GM21390 (cell line): ENCODE data around the gene FNDC3B.
A peak's percentile ranks its signal among the peaks of the same experiment; 100 is the strongest.

Experiments used
- ATAC-seq: cut with Tn5 transposase; IDR thresholded peaks from one replicate; pipeline ENCODE4 v1.9.1; 2021; ENCODE audit not compliant: unreplicated experiment

Gene FNDC3B

DNA sequence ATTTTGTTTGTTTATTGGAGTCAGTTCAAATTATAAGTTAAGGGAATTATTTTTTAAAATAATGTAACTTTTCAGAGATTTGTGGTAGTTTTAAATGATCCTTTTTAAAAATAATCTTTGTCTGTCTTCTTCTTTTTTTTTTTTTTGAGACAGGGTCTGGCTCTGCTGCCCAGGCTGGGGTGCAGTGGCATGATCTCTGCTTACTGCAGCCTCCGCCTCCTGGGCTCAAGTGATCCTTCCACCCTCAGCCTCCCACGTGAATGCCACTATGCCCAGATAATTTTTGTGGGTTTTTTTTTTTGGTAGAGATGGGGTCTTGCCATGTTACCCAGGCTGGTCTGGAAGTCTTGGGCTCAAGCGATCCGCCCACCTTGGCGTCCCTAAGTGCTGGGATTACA is 12.6 kb downstream of the FNDC3B start:
- no peak for ATAC-seq

DNA sequence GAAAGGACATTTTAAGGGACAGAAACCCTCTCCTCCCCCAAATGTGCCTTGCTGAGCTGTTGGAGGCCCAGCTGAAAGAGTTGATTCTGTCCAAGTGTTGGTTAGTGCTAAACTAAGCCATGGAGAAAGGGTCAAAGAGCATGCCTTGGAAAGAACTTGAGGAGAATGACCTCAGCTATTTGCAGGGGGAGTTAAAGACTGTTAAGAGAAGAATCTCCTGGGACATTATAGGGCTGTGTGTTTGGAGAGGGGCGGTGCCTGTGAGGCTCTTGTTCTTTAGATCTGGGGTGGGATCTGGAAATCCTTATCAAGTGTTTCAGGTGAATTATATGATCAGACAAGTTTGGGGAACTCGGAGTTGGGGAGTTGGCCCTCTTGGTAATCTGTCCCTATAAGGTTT is 13.0 kb downstream of the FNDC3B start:
- no peak for ATAC-seq

DNA sequence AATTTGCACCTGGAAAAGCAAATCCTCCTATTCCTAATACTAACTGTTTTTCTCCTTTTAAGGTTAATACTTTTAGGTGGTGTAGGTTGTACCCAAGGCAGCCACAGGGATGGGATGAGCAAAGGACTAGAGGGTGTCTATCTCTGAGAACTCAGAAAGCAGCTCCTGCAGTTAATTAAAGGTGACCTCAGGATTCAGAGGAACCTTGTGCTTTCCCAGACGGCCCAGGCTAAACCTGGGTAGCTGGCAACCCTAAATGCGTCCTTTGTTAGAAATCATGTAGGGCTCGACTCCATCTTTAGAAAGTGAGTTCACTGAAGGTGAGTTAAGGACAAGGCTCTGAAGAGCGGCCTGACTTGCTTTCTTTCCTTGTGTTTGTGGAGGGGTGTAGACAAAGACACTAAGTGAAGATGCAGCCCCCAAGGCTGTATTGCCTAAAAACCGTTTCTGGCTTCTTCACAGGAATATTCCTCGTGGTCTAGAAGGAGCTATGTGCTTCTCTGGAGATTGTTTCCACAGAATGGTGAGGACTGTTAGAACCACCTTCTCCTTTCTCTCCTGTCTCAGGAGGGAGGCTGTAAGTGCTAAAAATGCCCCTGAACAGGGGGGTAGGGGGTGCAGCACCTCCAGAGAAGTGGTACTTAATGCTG is 14.9 kb downstream of the FNDC3B start:
- no peak for ATAC-seq

DNA sequence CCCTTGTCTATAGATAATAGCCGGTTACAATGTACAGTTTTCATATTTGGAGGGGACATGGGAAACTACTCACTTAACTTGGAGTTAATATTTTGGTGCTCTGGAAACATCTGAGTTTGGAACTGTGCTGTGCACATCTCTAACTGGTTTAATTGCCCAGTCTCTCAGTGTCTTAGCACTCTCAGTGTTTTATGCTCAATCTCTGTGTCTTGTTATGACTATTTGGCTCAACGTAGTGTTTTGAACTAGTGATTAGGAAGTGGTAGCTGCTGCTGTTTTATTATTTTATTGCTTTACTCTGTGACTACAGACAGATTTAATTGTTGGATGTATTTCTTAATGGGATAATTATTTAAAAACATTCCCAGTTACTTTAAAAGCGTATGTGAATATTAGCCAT is 17.0 kb downstream of the FNDC3B start:
- no peak for ATAC-seq

DNA sequence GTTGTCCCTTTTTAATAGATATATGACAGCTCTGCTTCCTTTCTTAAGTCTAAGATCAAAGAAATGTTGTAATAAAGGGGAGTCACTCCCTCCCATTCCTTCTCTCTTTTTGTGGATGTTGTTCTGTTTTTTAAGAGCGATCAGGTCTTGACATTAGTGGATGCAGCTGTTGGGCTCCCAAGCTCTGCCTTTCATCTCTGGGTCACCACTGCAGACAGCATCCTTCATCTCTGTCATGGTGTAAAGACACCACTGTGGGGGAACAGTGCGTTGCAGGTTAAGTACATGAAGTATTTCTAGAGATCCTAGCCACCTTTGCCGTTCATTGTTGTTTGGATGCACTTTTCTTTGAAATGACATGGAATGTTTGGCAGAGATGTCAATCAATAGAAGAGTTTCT is 17.7 kb downstream of the FNDC3B start:
- ATAC-seq = no peak

DNA sequence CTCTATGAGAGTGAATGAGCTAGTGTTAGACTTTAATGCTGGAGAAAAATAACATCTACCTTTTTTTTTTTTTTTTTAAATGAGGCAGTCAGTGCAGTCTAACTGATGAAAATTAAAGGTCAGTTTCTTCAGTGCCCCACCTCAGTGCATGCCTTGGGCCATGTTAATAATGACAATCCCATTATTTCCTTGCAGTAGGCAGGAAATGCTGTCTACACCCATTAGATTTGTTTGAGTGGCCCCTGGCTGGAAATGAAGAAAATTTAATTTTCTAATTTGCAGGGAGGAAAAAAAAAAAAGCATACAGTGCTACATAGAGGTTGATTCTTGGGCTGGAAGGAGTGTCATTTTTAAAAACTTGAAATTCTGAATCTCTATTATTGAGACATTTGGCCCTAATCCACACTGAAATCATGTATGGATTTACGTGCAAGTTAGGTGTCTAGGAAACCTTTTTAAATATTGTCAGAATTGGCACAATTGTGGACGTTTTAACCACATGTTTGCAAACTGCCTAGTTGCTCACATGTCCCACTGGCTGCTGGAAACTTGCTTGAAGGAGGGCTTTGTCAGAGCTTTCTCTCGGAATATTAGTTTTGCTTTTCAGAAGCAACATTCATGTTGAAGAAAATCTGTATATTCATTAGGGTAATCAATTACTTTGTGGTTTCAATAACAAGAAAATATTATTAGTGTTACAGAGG is 18.4 kb downstream of the FNDC3B start:
- ATAC-seq = no peak

DNA sequence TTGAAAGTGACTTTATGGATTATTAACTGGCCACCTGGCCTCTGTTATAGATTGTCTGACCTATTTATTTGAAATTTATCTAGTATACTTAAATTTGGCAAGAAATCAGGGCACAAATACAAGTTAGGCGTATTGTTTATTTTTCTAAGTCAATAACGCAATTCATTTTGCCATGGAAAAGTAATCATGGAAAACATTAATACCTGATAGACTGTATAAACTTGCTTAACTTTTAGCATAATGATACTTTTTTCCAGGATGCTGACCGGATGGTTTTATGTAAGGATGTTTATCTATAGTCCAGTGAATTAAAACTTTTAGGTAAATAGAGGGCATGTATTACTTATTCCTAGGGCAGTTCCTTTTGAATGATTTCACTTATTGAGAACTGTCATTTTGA is 20.2 kb downstream of the FNDC3B start:
- ATAC-seq = no peak

DNA sequence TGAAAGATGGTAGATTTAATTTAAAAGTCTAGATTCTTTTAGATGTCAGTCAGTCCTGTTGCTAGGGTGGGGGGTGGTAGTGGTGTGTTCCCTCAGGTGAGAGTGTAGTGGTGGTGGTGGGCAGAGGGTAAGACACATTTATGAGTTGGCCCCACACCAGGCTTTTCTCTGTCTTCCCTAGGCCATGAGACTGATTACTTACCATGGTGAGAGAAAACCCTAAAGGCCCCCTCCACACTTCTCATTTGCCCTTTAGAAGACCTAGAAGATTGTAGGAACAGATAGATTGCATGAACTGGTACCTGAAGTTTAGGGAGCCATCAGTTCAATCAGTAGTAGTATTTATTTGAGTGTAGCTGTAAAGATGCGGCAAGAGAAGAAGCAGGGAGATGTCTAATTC is 20.9 kb downstream of the FNDC3B start:
- ATAC-seq = no peak

DNA sequence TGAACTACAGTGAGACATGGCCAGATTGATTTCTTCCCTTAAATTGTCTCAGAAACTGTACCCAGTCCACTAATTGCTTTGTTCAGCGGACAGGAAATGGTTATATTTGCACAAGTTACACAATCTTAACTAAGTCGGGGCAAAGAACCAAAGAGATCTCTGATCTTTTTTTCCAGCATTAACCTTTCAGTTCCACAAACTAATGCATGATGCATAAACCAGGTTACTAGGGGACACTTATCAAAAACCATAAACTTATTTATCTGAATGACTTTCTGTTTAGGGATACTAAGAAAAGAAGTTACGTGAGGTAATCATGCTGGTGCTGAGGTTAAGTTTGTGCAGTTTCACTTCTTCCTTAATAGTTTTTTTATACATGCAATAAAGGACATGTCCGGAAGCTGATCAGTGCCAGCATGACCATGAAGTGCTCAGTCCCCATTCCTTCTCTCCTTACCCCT is 22.4 kb downstream of the FNDC3B start:
- peak; percentile 87 for ATAC-seq

DNA sequence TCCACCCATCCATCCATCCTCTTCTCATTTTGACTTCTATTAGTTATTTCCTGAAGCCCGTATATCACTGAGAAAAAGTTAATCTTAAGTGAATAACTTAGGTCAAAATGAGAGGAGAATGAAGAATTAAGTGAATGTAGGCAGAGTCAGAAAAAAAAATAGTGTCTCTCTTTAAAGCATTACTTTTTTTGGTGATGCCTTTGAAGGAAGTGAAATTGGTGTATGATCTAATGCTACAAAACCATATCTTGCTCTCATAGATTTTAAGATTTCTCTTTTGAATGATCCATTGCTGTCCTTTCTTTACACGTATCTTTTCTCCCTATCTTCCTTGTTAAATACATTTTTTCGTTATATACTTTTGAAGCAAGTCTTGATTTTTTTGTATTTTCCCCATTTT is 23.4 kb downstream of the FNDC3B start:
- ATAC-seq = no peak

DNA sequence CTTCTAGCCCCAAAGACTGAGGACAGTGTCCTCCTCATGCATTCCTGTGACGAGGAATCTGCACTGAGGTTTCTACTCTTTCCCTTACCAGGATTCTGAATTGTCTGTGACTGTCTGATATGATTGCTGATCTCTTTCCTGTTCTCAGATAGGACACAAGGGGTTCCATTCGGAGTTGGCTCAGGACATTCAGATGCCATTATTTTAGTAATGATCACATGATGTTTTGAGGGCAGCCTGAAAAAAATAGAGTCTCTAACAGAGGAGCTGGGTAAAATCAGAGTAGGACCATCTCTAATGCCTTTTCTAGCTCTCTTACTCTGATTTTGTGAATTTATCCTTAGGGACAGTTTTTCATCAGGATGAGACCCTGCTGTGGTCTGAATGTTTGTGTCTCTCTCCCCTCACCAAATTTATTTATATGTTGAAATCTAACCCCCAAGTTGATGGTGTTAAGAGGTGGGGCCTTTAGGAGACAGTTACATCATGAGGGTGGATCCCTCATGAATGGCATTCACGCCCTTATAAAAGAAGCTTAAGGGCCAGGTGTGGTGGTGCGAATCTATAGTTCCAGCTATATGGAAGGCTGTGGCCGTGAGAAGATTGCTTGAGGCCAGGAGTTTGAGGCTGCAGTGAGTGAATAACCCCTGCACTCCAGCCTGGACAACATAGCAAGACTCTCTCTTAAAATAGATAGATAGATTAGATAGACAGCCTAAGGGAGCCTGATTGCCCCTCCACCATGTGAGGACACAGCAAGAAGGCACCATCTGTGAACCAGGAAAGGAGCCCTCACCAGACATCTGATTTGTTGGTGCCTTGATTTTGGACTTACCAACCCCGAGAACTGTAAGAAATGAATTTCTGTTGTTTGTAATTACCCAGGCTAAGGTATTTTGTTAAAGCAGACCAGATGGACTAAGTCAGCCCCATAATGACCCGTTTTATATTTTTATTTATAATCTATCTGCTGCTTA is 24.4 kb downstream of the FNDC3B start:
- ATAC-seq = no peak

DNA sequence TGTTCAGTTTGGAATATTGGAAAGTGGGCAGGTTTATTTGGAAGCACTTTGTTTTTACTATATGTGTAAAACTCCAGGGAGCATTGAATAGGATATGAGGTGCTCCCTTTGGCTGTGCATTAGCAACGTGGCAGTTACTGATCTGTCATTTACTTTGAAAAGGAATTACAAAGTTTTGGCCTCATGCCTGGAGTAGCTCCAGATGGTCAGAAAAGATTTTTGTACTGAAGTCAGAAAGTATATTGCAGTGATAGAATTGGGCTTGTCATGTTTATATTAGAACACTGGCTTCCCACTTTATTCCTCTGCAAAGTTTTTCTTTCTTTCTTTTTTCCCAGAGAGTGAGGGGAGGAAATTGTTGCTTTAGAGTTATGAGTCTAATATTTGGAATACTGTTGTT is 26.1 kb downstream of the FNDC3B start:
- ATAC-seq = no peak

DNA sequence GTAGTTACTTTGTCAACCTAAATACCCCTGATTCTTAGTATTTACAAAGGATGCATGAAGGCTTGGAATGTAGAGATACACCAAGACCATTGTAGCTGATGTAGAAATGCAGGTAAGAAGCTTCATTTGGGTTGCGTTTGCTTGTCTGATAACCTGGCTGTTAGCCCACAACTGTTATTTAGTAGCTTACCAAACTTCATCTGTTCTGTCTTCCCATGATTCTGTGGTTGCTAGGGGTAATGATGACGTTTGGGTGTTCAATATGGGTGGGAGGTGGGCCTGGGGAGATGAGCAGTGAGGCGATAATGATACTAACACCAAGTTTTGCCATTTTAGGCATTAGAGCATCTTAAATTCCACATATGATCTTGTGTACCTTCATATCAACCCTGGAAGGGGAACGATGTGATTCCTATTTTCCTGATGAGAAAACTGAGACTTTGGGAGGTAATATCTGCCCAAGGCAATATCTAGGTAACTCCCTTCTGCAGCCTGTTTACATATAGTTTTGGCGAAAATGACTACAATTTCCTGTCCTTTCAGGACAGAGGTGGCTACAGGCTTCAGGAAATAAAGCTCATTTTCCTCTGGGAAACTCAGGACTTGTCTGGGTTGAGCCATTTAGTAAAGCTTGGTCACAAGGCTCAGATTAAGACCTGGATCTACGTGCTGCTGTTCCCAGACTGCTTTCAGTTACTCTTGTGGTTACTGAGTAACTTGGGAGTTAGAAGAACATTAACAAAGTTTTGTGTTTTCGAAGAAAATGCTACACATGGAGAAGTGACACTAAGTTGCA is 26.8 kb downstream of the FNDC3B start:
- ATAC-seq = peak; percentile 28

DNA sequence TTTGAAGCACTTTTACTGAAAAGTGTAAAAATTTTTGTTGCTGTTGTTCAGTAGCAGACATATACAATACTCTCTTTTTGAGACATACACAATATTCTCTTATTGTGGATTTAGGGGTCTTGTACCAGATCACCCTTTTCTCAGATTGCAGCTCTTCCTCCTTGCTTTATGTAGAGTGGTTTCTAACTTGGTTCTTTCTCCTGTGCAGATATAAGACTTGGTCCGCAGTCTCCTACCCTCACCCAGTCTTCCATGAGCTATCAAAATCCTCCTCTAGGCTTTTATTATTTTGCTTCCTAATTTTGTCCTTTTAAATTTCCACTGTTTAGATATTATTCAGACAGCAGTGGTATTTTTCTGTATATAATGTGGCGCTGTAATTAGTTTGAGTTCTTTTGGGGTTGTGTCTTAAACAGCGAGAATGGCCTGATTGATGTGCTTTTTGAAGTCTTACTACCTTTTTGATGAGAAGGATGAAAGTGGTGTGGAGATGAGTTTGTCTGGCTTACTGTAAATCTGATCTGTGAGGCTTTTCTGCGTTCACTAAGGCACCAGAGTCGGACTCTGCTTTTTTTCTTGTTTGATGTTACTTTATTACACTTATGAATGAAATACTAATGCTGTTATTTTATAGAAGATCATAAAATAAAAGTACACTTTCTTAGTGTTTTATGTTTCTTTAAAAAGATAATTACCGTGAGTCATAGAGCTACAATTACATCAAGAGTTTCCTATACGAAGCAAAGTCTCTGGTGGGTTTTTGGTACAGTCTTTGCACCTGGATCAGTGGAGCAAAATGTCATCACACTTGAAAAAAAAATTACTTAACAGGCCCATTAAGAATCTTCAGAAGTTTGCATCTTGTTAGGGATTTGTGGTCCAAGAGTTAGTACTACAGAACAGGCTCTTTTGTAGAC is 27.8 kb downstream of the FNDC3B start:
- no peak for ATAC-seq

DNA sequence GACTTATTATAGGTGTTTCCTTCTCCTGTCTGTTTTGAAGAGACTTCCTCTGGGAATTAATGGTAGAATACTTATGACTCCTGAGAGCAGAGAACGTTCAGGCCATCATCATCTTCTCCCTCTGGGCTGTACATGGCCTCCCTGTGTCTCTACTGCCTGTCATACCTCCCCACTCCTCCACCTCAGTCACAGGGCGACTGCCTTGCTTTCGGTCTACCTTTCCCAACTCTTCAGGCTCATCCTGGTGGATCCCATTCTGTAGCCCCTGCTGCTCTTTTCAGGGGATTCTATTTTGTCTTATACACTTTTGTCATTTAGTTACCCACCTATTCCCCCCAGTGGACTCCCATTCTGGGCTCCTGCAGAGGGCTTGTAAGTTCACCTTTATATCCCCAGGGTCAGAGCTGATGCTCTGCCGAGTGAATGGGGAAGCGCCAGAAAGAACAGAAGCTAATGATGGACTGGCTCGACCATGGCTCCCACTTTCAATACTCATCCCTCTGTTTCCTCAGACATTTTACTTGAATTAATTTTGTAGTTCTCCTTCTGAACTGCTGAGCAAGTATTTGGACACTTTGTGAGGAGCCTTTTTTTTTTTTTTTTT is 28.6 kb downstream of the FNDC3B start:
- no peak for ATAC-seq

DNA sequence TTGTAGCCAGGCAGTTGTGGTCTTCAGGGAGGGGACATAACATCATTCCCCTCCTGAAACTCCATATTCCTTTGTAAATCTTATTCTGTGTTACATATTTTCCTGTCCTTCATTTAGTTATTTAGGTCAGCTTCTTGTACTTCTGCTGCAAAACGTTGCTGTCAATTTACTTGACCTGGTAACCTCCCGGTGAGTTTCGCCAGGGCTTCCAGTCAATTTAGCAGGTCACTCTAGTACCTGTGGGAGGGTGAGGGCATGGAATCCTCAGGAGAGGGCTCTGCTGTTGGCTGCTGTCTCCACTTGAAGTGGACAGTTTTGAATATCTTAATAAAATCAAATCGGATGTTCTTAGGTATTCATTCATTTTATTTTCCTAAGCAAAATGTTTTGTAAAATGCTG is 29.6 kb downstream of the FNDC3B start:
- no peak for ATAC-seq

DNA sequence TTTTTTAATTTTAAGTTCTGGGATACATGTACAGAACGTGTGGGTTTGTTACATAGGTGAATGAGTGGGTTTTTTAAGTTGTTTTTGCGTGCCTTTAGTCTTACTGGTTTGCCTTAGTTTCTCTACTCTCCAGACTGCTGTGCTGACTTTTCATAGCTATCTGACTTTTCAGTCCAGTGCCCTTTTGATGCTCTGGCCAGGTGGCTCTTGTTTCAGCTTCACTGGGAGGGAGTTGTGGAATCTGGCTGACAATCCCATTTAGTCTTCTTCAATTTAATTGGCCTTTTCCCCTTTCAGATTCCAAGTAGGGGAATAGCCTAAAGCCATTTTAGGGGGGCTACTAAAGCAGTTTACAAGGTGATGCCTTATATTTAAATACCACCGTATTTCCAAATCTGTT is 30.1 kb downstream of the FNDC3B start:
- no peak for ATAC-seq

DNA sequence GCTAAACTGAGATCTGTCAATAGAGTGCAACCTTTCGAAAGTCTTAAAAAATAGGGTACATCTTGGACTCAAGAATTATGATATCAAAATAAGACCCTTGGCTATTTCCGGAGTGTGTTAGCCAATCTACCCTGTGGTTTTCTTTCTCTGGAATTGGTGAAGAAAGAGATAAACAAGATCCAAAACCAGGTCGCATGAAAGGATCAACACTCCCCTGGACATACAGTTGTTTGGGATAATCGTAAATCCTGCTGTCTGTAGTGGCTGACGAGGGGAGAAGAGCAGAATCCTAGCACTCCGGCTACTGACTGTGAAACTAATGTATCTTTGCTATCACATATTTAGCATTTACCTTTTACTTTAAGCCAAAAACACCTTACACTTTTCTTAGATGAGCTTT is 30.9 kb downstream of the FNDC3B start:
- ATAC-seq = no peak

DNA sequence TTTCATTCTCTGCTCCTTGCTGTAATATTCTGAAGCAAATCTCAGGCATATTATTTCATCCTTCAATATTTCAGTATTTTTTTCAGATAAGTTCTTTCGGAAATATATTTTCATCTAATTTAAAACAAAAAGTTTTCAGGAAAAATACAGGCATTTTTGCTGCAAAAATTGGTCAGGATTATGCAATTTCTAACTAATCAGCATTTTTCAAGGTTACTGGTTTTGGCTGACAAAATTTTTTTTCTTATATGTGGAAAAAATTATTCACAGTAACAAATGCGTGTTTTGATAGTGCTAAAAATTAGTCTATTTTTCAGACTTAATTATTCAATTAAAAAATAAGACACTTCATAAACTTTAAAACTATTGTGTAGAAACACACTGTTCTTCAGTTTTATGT is 31.4 kb downstream of the FNDC3B start:
- ATAC-seq = no peak
